ENCODE results near the gene SPTBN4. TPM values are rescaled to one million over a fixed set of nuclear protein-coding genes. Genes with fewer than 3 reads are reported as not detected.

The SPTBN4 gene
- total RNA-seq, 3 donors from 2014 or later, result 1.3 to 1.6 (median 1.6) TPM

DNA sequence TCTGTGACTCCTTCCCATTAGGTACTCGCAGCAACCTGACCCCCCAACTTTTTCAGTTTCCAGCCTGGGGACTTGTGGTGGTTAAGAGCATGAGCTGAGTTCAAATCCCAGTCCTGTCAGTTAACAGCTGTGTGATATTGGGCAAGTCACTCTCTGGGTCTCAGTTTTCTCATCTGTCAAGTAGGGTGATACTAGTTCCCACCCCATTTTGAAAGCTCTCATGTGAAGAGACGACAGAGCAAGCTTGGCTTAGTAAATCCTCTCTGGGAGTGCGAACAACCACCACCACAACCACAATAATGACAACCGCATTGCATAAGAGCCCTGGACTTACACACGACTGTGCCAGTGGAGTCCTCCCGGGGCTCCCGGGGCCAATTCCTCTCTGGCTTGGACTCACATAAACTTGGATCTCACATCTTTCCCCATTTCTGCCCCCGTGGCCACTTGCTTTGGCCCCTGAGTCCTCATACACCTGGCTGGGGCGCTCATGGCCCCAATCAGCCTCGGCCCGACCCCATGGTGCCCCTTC is 1.7 kb upstream of the SPTBN4 start:
- peak in 1 of 2 donors; percentile 73 for DNase-seq (ENCODE audit: low spot score in 2 of 2)
- Histone ChIP-seq H3K36me3 (no peaks in the 10 kb centered on the region), H3K4me3 (peak overlapping the region; percentile 61 to 78 (median 78)), H3K27me3 (no peaks in the 10 kb centered on the region), H3K4me1 (peaks cover 3 to 19% of the 10 kb centered on the region in 2 donors), H3K9me3 (no peaks in the 10 kb centered on the region), H3K27ac (peak overlapping the region; percentile 92 to 97)
- intact Hi-C loops (cut with DNase I; ENCODE audit: low total_unique reads), result no loop called here
- TF ChIP-seq POLR2AphosphoS5 (IDR thresholded peaks at IDR 0.05), result no peak
- TF ChIP-seq, protein P1, sequence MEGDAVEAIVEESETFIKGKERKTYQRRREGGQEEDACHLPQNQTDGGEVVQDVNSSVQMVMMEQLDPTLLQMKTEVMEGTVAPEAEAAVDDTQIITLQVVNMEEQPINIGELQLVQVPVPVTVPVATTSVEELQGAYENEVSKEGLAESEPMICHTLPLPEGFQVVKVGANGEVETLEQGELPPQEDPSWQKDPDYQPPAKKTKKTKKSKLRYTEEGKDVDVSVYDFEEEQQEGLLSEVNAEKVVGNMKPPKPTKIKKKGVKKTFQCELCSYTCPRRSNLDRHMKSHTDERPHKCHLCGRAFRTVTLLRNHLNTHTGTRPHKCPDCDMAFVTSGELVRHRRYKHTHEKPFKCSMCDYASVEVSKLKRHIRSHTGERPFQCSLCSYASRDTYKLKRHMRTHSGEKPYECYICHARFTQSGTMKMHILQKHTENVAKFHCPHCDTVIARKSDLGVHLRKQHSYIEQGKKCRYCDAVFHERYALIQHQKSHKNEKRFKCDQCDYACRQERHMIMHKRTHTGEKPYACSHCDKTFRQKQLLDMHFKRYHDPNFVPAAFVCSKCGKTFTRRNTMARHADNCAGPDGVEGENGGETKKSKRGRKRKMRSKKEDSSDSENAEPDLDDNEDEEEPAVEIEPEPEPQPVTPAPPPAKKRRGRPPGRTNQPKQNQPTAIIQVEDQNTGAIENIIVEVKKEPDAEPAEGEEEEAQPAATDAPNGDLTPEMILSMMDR (IDR thresholded peaks at IDR 0.05), result peak in 1 of 3 donors; percentile 16

DNA sequence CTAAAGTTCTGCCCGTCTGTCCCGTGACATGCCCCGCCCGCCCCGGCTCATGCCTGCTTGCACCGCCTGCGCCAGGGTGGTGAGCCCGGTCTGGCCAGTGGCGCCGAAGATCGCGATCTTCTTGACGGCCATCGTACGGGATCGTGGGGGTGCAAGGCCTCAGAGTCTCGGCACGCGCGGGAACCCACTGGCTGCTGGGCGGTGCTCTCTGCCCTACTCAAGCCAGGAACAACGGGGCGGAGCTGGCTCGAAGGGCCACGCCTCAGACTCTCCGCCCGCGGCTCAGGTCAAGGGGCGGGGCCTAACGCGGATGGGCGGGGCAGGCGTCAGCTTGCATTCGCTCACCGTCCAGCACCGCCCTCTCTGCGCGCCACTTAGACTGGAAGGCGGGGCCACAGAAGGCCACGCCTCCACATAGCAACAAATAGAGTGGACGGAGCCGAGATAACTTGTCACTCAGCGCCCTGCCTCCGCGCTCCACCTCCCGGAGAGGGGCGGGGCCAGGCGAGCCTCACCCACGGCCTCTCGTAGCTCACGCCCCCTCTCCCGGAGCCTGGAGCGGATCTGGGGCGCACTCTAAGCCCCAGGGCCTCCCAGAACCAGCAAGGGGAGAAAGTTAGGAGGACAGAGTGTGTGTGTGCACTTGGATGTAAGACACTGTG is 1.1 kb upstream of the SPTBN4 start, which contains the start of gene BLVRB:
TSS of gene BLVRB (minus strand) at position 189 of the 662 bp plus-strand sequence. CDS start at position 132, 57 bp downstream.
- TF ChIP-seq, protein P1 (IDR thresholded peaks at IDR 0.05), result peak in 1 of 3 donors; percentile 11
- TF ChIP-seq POLR2A (IDR thresholded peaks at IDR 0.05) (peak; percentile 83), POLR2AphosphoS5 (IDR thresholded peaks at IDR 0.05) (peak; percentile 85 to 96 (median 92))
- DNase-seq (ENCODE audit: low spot score in 2 of 2), result peak; percentile 100
- Histone ChIP-seq H3K36me3 (no peaks in the 10 kb centered on the region), H3K9me3 (no peaks in the 10 kb centered on the region), H3K4me1 (peaks cover 3 to 19% of the 10 kb centered on the region in 2 donors), H3K4me3 (peak within 1 kb of the TSS; percentile 61 to 78 (median 78)), H3K27ac (peak within 1 kb of the TSS; percentile 92 to 97), H3K27me3 (no peaks in the 10 kb centered on the region)
- intact Hi-C loops (cut with DNase I; ENCODE audit: low total_unique reads), result no loop called here

DNA sequence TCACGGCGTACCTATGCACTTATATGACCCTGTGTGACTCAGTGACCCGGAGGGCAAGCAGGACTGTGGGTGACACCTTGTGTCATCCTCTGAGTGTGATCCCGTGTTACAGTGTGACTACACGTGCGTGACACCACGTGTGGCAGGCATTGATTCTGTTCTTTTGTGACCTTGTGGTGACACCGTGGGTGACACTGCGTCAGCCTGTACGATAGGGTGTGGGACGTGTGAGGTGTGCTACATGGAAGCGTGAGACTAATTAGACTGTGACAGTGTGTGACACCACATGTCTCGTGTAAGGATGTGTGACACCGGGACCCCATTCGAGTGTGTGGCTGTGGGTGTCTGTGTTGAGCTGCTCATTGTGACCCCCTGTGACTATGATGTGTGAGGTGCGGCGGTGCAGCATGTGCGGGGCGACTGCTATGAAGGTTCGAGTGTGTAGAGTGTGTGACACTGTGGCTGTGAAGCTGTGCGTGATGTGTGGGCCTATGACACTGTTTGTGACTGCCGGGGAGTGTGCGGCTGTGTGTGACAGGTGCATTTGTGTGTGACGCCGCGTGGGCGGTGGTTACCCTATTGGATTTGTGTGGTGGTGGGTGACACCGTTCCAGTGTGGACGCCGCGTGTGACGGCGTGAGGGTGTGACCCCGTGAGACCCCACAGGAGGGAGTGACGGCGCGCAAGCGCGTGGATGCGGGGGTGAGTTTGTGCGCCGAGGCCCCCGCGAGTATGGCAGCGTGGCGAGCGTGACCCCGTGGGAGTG is 399 bp upstream of the SPTBN4 start:
- peak overlapping the region; percentile 92 to 97 for H3K27ac ChIP-seq
- peaks cover 3 to 19% of the 10 kb centered on the region in 2 donors for H3K4me1 ChIP-seq
- peak overlapping the region; percentile 61 to 78 (median 78) for H3K4me3 ChIP-seq
- no peaks in the 10 kb centered on the region for H3K36me3 ChIP-seq
- intact Hi-C loops (cut with DNase I; ENCODE audit: low total_unique reads), result no loop called here
- no peaks in the 10 kb centered on the region for H3K27me3 ChIP-seq
- peak; percentile 43 to 65 for DNase-seq (ENCODE audit: low spot score in 2 of 2)
- no peaks in the 10 kb centered on the region for H3K9me3 ChIP-seq
- TF ChIP-seq POLR2A (IDR thresholded peaks at IDR 0.05), result no peak
- TF ChIP-seq POLR2AphosphoS5 (IDR thresholded peaks at IDR 0.05), result peak; percentile 28 to 43 (median 32)

DNA sequence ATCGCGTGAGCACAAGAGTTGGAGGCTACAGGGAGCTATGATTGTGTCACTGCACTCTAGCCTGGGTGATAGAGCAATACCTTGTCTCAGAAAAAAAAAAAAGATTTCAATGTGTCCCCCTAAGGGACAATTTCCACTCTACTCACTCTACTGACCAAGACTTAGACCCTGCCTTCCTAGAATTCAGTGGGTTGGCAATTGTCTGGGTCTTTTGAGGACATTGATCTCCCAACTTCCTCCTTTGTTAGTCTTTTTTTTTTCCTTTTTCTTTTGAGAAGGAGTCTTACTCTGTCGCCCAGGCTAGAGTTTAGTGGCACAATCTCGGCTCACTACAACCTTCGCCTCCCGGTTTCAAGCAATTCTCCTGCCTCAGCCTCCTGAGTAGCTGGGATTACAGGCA is 2.2 kb downstream of the SPTBN4 start:
- DNase-seq (ENCODE audit: low spot score in 2 of 2), result no peak
- no peak overlapping the region for H3K4me3 ChIP-seq
- no peak for TF ChIP-seq POLR2AphosphoS5 (IDR thresholded peaks at IDR 0.05)
- TF ChIP-seq POLR2A (IDR thresholded peaks at IDR 0.05), result no peak
- TF ChIP-seq, protein P1 (IDR thresholded peaks at IDR 0.05), result no peak
- no peaks in the 10 kb centered on the region for H3K36me3 ChIP-seq
- peaks cover 3 to 8% of the 10 kb centered on the region in 2 donors for H3K4me1 ChIP-seq
- no peak overlapping the region for H3K27ac ChIP-seq
- H3K9me3 ChIP-seq, result no peaks in the 10 kb centered on the region
- H3K27me3 ChIP-seq, result no peaks in the 10 kb centered on the region
- intact Hi-C loops (cut with DNase I; ENCODE audit: low total_unique reads), result no loop called here

DNA sequence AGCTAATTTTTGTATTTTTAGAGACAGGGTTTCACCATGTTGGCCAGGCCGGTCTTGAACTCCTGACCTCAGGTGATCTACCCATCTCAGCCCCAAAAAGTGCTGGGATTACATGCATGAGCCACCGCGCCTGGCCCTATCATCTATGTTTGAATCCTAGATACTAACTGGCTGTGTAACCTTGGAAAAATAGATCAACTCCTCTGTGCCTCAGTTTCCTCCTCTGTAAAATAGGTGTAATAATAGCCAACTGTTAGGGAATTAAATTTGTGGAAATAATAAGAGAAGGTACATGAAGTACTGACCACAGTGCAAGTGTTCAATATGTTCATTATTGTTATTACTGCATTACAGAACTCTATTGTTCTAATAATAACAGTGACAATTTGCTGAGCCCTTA is 4.3 kb downstream of the SPTBN4 start:
- intact Hi-C loops (cut with DNase I; ENCODE audit: low total_unique reads), result no loop called here
- Histone ChIP-seq H3K36me3 (no peaks in the 10 kb centered on the region), H3K27me3 (no peaks in the 10 kb centered on the region), H3K9me3 (no peaks in the 10 kb centered on the region), H3K4me3 (no peak overlapping the region), H3K27ac (no peak overlapping the region), H3K4me1 (peaks cover 0 to 3% of the 10 kb centered on the region in 2 donors)
- DNase-seq (ENCODE audit: low spot score in 2 of 2), result no peak
- TF ChIP-seq POLR2AphosphoS5 (IDR thresholded peaks at IDR 0.05) (no peak), POLR2A (IDR thresholded peaks at IDR 0.05) (no peak)
- TF ChIP-seq, protein P1 (IDR thresholded peaks at IDR 0.05), result no peak
